Pulmonary artery endothelial cell (primary cell): ENCODE data around the gene GRID2. TPM values are rescaled to one million over a fixed set of nuclear protein-coding genes. Genes with fewer than 3 reads are reported as not detected.
"Not testable (repeated sequence)": the region's sequence is repeated elsewhere in the genome, so short reads cannot be mapped to it uniquely, and the experiment has no call there.

ENCODE experiments used
- DNase-seq: peaks from one replicate; pipeline ENCODE4 v3.0.0-alpha.2; 2011; ENCODE audit warnings: low read depth, low spot score
- total RNA-seq: library from RNA; depleted of rRNA; stranded (reverse); fragments of >200 nt; gene quantifications from 2 replicates; pipeline ENCODE4 v1.2.3, GENCODE V29; 2014

Gene GRID2
- not detected in 2 replicates for total RNA-seq

- no peak for DNase-seq
These were observed at the start of gene GRID2 for GRCh38 chr4:92303621-92304027. Gene GRID2 (plus strand): TSS chr4:92303966.

GRCh38 chr4:92253986-92254671, 49.6 kb upstream of the GRID2 start:
- no peak for DNase-seq

DNA sequence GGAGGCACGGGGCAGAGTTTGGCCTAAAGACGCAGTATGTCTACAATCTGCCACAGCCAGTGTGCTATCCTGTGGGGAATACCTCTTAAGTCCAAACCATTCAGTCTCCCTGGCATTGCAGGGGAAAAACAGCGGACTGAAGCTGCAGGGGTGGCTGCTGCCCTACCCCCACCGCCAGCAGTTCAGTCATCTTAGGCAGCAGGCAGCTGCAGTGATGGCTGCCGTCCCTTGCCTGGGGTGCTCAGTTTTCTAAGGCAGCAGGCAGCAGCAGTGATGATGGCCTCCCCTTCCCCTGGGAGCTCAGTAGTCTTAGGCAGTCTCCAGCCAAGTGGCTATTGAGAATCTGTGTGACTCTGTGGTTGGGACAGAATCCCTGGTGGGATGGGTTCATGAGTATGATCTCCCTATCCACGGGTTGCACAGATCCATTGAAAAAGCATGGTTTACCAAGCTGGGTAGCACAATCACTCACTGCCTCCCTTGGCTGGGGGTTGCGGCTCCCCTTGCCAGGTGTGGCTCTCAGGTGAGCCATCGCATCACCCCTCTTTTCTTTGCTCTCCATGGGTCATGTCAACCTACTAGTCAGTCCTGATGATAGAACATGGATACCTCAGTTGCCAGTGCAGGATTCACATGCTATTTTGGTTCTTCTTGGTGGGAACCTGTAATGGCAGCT, 48.9 kb upstream of the GRID2 start:
- DNase-seq: no peak

GRCh38 chr4:92255920-92256244, 47.9 kb upstream of the GRID2 start:
- DNase-seq: no peak

DNA sequence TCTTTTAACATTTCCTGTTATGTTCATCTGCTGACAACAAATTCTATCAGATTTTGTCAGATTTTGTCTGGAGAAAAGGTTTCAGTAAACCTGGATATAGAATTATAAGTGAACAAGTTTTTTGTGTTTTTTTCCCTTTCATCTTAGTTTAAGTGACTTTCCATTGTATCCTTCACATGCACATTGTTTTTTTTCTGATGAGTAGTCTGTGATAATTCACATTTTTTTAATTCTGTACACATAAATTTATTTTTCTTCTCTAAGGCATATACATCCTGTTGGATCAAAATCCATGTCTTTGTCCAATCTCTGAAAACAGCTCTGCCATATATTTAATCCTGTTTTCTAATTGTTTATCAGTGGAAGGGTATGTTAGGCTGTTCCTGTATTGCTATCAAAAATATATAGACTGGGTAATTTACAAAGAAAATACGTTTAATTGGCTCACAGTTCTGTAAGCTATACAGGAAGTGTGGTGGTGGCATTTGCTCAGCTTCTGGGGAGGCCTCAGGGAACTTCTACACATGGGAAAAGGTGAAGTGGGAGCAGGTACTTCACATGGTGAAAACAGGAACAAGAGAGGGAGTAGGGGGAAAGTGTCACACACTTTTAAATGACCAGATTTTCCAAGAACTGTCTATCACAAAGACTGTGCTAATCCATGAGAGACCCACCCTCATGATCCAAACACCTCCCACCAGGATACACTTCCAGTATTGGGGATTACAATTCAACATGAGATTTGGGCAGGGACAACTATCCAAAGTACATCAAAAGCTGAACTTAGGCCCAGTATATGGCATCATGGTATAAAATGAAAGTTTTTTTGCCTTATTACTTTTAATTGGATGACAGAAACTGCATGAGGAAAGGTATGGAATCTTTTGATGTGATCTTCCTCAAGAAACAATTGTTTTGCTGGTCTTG, 45.6 kb upstream of the GRID2 start:
- DNase-seq: no peak

DNA sequence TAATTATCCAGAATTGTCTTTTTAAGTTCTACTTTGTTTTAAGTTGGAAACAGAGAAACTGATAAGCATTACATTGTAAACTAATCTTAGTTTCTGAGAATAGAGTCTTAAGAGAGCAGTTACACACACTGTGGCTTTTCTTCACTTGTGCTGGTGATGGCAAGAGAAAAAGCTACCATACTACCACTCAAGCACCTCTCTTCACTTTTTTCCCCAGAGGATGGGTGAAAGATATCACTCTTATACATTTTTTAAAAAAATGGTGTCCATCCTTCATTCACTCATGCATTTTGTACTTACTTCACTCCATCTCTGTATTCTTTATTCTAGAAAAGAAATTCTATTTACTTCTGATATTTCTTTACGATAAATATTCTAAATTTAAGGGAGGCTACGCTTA, 42.5 kb upstream of the GRID2 start:
- no peak for DNase-seq

GRCh38 chr4:92262371-92262770, 41.4 kb upstream of the GRID2 start:
- no peak for DNase-seq

DNA sequence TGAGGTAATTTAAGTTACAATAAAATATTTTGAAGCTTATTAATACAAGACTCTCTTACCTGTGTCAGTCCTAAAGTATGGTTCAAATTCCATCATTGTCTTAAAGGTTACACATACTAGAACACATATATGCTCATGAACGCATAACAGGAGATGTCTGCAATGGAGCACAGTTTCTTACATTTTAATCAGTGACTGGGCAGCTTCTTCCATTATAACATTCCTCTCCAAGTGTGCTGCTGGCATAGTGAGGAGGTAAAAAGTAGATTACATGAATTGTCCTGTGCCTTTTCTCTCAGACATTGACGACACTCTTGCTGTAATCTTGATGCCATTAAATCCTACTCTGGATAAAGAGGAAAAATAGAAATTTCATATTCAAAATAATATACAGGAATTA, 40.8 kb upstream of the GRID2 start:
- no peak for DNase-seq

DNA sequence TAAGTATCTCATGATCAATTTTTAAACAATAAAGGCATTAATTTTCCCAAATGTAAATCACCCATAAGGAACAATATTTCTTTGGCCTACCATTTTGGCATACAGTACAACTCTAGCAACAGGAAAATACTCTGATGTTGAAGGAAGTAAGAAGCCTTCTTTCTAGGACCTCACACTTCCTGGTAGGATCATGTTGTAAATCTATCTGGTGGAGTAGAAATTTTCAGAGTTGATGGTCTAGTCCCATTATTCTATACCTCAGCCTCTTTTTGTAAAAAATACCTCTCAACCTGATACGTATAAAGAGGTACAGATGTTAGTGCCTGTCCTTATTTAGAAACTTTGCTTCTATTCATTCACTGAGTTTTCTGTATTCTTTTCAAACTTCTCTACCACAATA, 40.2 kb upstream of the GRID2 start:
- no peak for DNase-seq

- no peak for DNase-seq
These were observed 39.6 kb upstream of the GRID2 start for GRCh38 chr4:92264163-92264562.

- no peak for DNase-seq
These were observed 38.7 kb upstream of the GRID2 start for GRCh38 chr4:92265021-92265420.

DNA sequence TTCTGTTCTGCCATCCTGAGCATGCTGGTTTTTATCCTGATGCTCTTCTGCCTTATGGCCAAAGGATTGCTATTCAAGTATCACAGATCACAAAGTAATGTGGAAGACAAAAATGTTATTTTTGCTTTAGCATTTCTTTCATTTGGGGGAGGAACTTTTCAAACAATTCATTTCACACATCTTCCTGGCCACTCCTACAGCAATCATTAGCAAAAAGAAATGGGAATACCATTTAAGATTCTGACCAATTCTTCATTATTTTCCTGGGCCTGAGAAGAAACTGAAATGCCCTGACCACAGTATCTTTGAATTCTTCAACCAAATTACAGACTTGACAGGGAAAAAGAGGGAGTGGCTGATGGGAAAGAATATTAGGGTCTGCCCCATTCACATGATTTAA, 38.0 kb upstream of the GRID2 start:
- DNase-seq: no peak

- no peak for DNase-seq
These were observed 37.2 kb upstream of the GRID2 start for GRCh38 chr4:92266521-92266920.

DNA sequence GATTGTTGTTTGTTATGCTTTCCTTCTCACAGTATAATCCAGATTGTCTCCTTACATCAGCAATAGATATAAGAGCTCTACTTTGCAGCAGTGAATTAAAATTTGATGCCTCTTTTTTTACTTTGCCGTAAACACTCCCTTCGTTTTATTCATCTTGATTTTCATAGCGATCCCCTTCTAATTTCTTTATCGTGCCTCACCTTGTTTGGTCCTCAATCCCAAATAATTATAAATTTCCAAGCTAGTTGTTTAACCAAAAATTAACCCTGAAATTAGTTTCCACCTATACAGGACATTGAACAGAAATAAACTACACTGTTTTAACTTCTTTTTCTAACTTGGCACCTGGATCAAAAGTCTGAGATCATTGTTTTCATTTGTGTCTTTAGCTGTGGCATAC, 35.1 kb upstream of the GRID2 start:
- no peak for DNase-seq

- no peak for DNase-seq
These were observed 32.9 kb upstream of the GRID2 start for GRCh38 chr4:92270908-92271307.

- not testable (repeated sequence) for DNase-seq
These were observed 32.2 kb upstream of the GRID2 start for GRCh38 chr4:92271551-92271950.

- not testable (repeated sequence) for DNase-seq
These were observed 26.5 kb upstream of the GRID2 start for GRCh38 chr4:92277057-92277881.

GRCh38 chr4:92279296-92279695, 24.5 kb upstream of the GRID2 start:
- DNase-seq: no peak

GRCh38 chr4:92299152-92299551, 4.6 kb upstream of the GRID2 start:
- DNase-seq: no peak

DNA sequence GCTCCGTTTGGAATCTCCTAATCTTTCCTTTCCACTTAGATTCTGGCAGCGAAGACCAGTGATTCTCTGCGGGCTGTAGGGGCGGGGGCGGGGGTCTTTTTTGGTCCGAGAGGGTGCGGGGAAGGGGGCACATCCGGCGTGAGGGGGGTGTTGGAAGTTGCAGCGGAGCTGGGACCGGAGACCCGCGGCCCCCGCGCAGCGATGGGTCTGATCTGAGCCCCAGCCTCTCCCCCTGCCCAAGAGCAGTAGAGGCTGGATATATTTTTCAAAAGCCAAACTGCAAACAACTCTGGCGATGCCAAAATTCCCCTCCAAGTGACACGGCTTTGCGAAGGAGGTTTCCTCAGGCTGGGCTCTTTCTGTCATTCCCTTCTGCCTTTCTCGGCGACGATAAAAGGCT, 355 bp downstream of the GRID2 start:
- no peak for DNase-seq

DNA sequence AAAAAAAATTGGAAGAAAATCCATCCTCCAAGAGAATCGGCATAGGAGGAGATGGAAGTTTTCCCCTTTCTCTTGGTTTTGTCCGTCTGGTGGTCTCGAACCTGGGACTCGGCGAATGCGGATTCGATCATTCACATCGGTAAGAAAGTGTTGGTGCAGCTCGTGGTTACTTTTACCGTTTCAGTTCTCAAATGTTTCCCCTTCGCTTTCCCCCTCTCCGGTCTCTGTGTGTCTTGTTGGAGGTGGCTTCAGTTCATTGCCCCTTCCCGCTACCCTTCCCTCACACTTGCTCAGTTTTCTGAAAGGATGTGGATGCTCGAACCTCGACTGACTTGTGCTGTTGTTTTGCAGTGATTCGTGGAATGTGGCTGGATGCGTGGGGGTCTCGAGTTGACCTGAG, 840 bp downstream of the GRID2 start:
- DNase-seq: no peak
